Measurements from ENCODE around the gene ARL5A.

Gene ARL5A

DNA sequence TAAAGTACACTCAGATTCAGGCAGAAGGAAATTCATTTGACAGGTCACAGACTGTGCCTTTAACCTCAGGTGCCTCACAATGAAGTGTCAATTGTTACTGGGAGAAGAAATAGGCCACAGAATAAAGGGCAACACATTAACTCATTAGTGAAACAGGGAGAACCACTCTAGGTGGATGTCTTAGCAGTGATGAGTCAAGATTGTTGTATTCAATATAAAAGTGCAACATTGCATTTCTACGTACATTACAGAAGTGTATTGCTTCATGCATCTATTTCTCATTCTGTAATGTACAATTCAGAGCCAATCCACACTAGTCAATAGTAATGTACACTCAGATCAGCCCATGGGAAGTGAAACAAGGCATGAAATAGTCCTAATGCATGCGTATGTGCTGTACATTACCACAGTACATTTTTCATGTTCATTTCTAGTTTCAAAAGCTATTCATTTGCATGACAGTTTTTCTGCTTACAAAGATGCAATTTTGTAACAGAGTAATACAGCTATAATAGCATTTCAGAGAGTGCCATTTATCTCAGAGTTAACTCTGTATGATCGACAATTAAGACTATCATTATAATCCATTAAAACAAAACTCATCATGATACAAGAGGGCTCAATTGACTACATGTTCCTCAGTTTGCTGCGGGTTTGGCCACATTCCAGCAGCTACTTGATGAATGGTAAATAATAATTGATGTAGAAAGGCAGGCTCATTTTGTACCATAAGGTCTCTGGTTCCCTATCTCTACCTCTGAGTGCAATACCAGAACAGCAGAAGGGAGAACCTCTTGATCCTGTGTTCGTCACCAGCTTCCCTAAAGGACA is 12.2 kb upstream of the ARL5A start:
- no peak for DNase-seq (ENCODE audit: low spot score)

GRCh38 chr2:151837926-151838325 is 9.7 kb upstream of the ARL5A start:
- no peak for DNase-seq (ENCODE audit: low spot score)

- no peak for DNase-seq (ENCODE audit: low spot score)
Measured at GRCh38 chr2:151833984-151834383, 5.8 kb upstream of the ARL5A start.

GRCh38 chr2:151830961-151831360 is 2.7 kb upstream of the ARL5A start:
- DNase-seq (ENCODE audit: low spot score) = no peak

- DNase-seq (ENCODE audit: low spot score) = no peak
Measured at GRCh38 chr2:151828890-151829324, 686 bp upstream of the ARL5A start.

GRCh38 chr2:151827564-151828142 is 568 bp downstream of the ARL5A start:
- DNase-seq (ENCODE audit: low spot score) = peak; percentile 18

DNA sequence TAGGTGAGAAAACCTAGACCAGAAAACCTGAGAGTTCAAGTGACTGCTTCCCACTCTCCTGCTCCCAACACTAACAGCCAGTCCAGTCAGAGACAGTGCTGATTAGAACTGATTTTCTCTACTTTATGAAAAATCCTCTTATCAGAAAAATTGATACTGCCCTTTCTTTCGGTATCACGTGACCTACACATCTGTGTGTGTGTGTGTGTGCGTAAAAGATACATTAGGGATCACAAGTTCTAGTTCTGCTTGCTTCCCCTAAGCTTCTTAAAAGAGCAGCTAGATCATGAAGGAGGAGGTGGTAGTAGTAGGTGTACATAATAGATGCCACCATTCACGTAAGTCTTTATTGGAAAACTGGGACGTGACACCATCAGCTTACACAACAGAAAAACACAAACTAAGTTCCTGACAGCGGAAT is 1.5 kb downstream of the ARL5A start:
- DNase-seq (ENCODE audit: low spot score) = no peak

DNA sequence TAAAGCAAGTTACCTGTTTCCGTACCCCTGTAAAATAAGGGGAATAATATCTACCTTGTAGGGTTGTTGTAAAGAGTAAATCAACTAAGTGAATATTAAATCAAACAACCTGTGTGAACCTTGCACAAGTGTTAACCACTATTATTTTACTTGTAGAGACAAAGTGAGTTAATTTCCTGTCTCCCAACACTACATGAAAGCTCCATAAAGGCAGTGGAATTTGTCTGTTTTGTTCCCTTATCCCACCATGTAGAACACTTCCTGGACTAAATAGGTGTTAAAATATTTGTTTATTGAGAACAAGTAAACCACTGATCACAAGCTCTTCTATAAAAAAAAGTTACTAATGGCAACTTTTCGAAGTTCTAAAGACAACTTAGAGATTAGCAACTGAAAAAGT is 3.3 kb downstream of the ARL5A start:
- DNase-seq (ENCODE audit: low spot score) = no peak

- DNase-seq (ENCODE audit: low spot score) = no peak
Measured at GRCh38 chr2:151823651-151824050, 4.6 kb downstream of the ARL5A start.

DNA sequence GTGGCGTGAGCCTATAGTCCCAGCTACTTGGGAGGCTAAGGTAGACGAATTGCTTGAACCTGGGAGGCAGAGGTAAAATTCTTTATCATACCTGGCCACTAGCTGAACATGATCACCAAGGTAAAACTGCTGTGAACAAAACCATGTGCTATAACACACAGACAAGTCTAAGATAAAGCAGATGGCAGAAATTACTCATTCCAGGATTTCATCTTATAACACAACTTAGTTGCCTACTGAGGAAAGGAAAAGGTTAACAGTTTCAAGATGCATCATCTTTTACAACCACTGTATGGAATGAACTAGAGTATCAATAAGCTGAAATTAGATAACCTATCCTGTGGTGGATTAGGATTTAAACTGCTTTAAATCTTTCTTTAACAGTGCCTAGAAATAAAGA is 8.3 kb downstream of the ARL5A start:
- DNase-seq (ENCODE audit: low spot score) = no peak

DNA sequence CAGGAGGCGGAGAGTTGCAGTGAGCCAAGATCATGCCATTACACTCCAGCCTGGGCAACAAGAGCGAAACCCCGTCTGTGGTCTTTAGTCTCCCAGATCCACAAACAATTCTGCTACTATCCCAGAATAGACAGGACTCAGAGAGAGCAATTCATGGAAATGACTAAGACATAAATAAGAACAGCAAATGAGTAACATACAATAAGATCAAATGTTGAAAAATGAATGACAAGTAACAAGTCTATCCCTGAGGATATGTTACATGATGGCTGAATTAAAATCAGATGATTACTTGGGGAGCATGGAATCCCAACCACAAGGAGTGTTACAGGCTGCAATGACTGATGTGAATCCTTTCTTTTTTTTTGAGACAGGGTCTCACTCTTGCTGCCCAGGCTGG is 10.3 kb downstream of the ARL5A start:
- no peak for DNase-seq (ENCODE audit: low spot score)

- DNase-seq (ENCODE audit: low spot score) = no peak
Measured at GRCh38 chr2:151816843-151817242, 11.4 kb downstream of the ARL5A start.

- DNase-seq (ENCODE audit: low spot score) = no peak
Measured at GRCh38 chr2:151815821-151816489, 12.3 kb downstream of the ARL5A start.

DNA sequence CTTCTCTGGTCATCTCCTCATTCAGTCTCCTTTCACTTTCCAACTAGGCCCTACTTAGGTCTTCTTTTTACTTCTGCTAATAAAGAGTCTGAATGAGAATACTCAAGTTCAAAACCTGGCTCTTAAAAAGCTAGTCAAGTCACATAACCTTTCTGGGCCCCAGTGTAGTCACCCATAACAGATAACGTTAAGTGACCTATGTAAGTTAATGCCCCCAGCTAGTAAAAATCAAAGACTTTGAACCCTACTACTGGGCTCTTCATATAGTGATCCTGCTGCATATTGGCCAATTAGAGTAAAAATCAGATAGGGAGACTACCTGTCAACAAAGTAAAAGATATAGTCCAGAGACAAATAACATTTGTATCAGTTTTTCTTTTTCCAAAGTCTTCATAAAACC is 17.7 kb downstream of the ARL5A start:
- no peak for DNase-seq (ENCODE audit: low spot score)

DNA sequence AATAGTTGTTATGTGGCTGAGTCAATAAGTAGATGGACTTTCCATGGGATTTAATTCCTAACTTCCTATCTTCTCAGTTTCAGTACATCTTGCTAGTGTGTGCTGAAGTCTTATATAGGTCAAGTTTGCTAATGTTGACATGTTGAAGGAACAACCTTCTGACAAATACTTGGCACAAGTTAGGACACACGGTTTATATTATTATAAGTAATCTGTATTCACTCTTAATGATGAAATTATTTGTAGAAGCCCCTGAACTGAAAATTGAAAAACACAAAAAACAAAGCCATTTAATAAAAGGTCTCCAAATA is 19.2 kb downstream of the ARL5A start:
- no peak for DNase-seq (ENCODE audit: low spot score)

DNA sequence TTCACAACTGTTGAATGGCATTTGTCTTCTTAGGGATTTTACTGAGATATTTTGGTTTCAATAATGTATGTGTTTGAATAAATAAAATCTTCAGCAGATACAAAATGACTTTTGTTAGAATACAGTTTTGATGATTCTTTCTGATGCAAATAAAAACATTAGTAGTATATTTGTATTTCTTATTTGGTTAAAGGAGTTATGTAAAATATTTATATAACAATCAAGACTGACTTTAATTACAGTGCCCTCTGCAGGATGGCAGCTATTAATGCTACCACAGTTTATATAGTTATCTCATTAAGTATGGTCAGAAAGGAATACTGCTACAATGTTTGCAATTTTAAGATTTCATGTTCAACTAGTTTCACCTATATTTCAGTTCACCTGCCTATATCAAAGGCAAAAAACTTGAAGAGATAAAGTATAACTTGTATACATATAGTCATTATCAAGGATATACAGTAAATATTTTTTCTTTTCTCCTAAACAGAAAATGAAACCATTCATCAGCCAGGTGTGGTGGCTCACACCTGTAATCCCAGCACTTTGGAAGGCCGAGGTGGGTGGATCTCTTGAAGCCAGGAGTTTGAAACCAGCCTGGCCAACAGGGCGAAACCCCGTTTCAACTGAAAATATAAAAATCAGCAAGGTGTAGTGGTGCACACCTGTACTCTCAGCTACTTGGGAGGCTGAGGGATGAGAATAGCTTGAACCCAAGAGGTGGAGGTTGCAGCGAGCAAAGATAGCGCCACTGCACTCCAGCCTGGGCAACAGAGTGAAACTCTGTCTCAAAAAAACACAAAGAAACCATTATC is 19.8 kb downstream of the ARL5A start:
- DNase-seq (ENCODE audit: low spot score) = peak; percentile 7

DNA sequence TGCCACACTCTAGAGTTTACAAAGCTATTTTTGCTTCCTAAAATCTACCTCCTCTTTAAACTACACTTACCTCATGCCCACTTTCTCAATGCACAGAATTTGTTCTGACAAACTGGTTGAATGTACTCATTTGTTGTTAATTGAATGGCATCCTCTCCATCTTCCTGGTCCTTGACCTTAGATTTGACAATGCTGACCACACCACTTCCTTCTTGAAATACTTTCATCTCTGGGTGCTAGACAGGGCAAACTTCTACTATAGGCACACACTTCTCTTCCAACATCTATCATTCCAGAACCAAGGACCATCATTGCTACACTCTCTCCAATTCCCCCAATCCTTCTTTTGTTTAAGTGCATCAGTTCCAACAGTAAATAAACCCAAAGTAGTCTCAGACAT is 22.3 kb downstream of the ARL5A start:
- no peak for DNase-seq (ENCODE audit: low spot score)

GRCh38 chr2:151805343-151805742 is 22.9 kb downstream of the ARL5A start:
- DNase-seq (ENCODE audit: low spot score) = no peak

DNA sequence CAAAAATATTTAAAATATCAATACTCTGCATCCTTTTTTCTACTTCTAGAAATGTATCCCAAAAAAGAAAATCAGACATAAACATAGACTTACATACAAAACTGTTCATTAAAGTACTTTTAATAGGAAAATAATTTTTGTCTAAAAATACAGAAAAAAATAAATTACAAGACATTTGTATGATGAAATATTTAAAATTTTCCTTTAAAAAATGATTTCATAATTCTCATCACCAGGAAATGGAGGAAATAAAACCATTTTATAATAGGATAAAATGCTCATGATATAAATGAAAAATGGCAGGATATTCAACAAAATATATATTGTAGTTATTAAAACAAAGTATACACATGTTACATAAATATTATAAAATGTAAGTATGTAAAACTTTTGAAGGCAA is 24.4 kb downstream of the ARL5A start:
- DNase-seq (ENCODE audit: low spot score) = no peak

DNA sequence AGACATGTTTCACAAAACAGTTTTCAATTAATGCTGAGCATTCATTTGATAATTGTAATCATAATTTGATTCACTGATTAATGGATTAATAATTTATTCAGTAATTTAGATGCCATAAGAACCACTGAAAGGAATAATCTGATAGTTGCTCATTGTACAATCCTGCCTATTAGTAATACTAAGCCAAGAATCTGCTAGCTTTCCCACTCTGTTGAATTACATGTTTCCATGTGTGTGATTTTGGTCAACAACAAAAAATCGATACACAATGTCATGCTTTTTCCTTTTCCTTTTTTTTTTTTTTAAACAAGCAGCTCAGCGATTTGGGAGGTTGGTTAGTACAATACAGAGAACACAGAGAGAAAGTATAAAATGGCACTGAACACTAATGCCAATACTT is 25.9 kb downstream of the ARL5A start:
- DNase-seq (ENCODE audit: low spot score) = no peak

DNA sequence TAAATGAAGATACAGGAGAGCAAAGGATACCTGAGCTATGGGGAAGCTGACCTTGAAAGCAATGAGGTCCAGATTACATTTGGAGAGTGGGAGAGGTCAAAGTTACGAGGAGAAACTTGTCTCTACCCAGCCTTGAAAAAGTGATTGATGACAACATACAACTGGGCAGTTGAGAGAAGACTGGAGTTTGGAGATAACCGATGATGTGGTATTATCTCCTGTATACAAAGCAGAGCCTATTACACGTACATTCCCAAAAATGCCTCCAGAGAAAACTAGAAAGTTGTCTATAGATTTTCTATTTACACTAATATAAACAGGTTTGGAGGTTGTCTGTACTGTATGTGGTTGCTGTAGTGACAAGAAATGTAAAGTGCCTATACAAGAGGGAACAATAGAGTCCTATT is 28.3 kb downstream of the ARL5A start:
- no peak for DNase-seq (ENCODE audit: low spot score)

- no peak for DNase-seq (ENCODE audit: low spot score)
Measured at GRCh38 chr2:151796774-151797173, 31.4 kb downstream of the ARL5A start.
